Suprapubic skin (tissue), 4 donors: ENCODE measurements around the gene TEAD1. TPM values are rescaled to one million over a fixed set of nuclear protein-coding genes. Genes with fewer than 3 reads are reported as not detected.

ENCODE experiments used
- DNase-seq, 2 donors: peaks; one replicate each; pipeline ENCODE4 v3.0.0-alpha.2; 2019; ENCODE audit warnings: low spot score in 2 of 2
- H3K27ac ChIP-seq: fragments of 200-600 bp; sonication (generic); one replicate; pipeline ENCODE4 v1.5.1; 2019
- H3K27me3 ChIP-seq: fragments of 200-600 bp; sonication (generic); one replicate; pipeline ENCODE4 v1.5.1; 2019
- H3K36me3 ChIP-seq: fragments of 200-600 bp; sonication (generic); one replicate; pipeline ENCODE4 v1.5.1; 2019
- H3K4me1 ChIP-seq: fragments of 200-600 bp; sonication (generic); one replicate; pipeline ENCODE4 v1.5.1; 2019
- H3K4me3 ChIP-seq: fragments of 200-600 bp; sonication (generic); one replicate; pipeline ENCODE4 v1.5.1; 2019; ENCODE audit warnings: mild to moderate bottlenecking
- H3K9me3 ChIP-seq: fragments of 200-600 bp; sonication (generic); one replicate; pipeline ENCODE4 v1.5.1; 2019
- EP300 ChIP-seq: sonication (generic); formaldehyde crosslinking; IDR thresholded peaks from one replicate; pipeline ENCODE4 v1.6.1; 2017; ENCODE audit warnings: antibody characterized with exemption
- POLR2A ChIP-seq, 2 donors: fragments of 450-650 bp; IDR thresholded peaks; one replicate each; pipeline ENCODE4 v1.6.1; 2017; ENCODE audit warnings: antibody characterized with exemption in 2 of 2, mild to moderate bottlenecking in 2 of 2, moderate library complexity in 2 of 2
- POLR2AphosphoS5 ChIP-seq, 3 donors: sonication (generic); formaldehyde crosslinking; IDR thresholded peaks; one replicate each; pipeline ENCODE4 v1.6.1; 2017; ENCODE audit warnings: antibody characterized with exemption in 3 of 3
- WGBS: methylation state at CpG from one replicate; pipeline ENCODE4 v1.1.5; 2018; 5-methylcytosine and 5-hydroxymethylcytosine counted together
- total RNA-seq, 4 donors: library from RNA; depleted of rRNA; stranded (reverse); fragments of >200 nt; gene quantifications; one replicate each; pipeline ENCODE4 v1.1.0, GENCODE V29; 2016
- TF ChIP-seq, protein P1 (sequence below), 2 donors: fragments of 200-600 bp in 1 of 2; fragments of 450-650 bp in 1 of 2; sonication (generic) in 1 of 2; IDR thresholded peaks; one replicate each; pipeline ENCODE4 v1.5.1; 2016 to 2019; ENCODE audit warnings: antibody characterized with exemption in 2 of 2, mild to moderate bottlenecking in 1 of 2, moderate library complexity in 1 of 2

Gene TEAD1
- total RNA-seq, 4 donors from 2014 or later, result 60.3 to 84.8 (median 72.4) TPM

DNA sequence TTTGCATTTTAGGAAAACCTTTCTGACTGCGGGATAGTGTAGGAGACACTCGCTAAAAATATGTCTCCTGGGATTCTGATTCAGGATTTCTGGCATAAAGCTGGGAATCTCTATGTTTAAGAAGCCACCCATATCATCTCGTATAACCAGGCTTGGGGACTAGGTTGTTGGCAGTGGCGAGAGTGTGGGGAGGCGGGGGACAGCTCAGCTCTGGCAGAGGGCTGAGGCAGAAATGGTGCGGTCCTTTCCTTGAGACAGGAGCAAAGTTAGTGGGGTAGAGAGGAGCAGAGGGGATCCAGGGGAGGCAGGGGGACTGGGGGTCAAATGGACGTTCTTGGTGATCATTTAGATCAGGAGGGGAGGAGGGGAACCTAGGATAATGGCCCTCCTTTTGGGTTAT lies 74.3 kb downstream of the TEAD1 start:
- Histone ChIP-seq H3K4me1 (peaks cover 17% of the 10 kb centered on the region), H3K4me3 (no peak overlapping the region), H3K27me3 (no peaks in the 10 kb centered on the region), H3K36me3 (no peaks in the 10 kb centered on the region), H3K27ac (no peak overlapping the region), H3K9me3 (no peaks in the 10 kb centered on the region)
- TF ChIP-seq, protein P1, sequence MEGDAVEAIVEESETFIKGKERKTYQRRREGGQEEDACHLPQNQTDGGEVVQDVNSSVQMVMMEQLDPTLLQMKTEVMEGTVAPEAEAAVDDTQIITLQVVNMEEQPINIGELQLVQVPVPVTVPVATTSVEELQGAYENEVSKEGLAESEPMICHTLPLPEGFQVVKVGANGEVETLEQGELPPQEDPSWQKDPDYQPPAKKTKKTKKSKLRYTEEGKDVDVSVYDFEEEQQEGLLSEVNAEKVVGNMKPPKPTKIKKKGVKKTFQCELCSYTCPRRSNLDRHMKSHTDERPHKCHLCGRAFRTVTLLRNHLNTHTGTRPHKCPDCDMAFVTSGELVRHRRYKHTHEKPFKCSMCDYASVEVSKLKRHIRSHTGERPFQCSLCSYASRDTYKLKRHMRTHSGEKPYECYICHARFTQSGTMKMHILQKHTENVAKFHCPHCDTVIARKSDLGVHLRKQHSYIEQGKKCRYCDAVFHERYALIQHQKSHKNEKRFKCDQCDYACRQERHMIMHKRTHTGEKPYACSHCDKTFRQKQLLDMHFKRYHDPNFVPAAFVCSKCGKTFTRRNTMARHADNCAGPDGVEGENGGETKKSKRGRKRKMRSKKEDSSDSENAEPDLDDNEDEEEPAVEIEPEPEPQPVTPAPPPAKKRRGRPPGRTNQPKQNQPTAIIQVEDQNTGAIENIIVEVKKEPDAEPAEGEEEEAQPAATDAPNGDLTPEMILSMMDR (IDR thresholded peaks at IDR 0.05), result no peak
- no peak for TF ChIP-seq POLR2AphosphoS5 (IDR thresholded peaks at IDR 0.05)
- TF ChIP-seq EP300, result no peak
- TF ChIP-seq POLR2A (IDR thresholded peaks at IDR 0.05), result no peak
- DNase-seq, result no peak
- 87% methylated on average over 7 of the region's 7 CpGs for WGBS

DNA sequence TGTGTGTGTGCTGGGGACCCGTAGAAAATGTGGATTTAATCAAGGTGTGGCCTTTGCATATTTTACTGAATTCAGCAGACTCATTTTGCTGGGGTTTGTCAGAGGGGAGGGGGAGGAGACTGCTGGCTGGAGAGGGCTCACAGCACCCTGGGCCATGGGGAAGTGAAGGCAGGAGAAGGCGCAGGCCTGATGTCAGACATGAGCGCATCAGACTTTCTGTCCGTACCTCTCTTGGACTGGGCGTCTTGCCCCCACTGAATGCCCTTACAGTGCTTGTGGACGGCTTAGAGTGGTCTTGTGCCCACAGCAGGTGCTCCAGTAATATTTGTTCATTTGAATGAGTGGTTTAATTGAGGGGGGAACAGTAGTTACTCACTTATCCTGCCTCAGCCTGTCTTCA lies 75.2 kb downstream of the TEAD1 start:
- TF ChIP-seq POLR2AphosphoS5 (IDR thresholded peaks at IDR 0.05) (no peak), EP300 (no peak), POLR2A (IDR thresholded peaks at IDR 0.05) (no peak)
- TF ChIP-seq, protein P1 (IDR thresholded peaks at IDR 0.05), result no peak
- WGBS, result 83% methylated on average over 6 of the region's 6 CpGs
- Histone ChIP-seq H3K9me3 (no peaks in the 10 kb centered on the region), H3K4me3 (no peak overlapping the region), H3K27ac (no peak overlapping the region), H3K36me3 (no peaks in the 10 kb centered on the region), H3K27me3 (no peaks in the 10 kb centered on the region), H3K4me1 (peaks cover 24% of the 10 kb centered on the region)
- DNase-seq, result no peak

DNA sequence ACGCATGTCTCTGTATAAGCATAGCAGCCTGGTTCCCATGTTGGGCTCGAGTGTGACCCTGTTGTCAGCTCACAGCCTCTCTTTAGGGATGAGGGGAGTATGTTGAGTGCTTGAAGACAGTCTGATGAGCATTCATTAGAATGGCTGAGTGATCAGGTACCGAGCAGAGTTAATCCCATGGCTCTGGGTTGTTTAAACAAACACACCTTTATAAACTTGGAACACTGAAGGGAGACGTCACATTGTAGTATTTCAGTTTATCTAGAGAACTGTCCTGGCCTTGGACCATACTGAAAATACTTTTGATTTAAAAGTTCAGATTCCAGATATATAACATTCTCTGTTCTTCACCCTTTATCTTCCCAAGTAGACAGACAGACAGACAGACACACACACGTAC lies 76.0 kb downstream of the TEAD1 start:
- DNase-seq, result no peak
- H3K27ac ChIP-seq, result no peak overlapping the region

DNA sequence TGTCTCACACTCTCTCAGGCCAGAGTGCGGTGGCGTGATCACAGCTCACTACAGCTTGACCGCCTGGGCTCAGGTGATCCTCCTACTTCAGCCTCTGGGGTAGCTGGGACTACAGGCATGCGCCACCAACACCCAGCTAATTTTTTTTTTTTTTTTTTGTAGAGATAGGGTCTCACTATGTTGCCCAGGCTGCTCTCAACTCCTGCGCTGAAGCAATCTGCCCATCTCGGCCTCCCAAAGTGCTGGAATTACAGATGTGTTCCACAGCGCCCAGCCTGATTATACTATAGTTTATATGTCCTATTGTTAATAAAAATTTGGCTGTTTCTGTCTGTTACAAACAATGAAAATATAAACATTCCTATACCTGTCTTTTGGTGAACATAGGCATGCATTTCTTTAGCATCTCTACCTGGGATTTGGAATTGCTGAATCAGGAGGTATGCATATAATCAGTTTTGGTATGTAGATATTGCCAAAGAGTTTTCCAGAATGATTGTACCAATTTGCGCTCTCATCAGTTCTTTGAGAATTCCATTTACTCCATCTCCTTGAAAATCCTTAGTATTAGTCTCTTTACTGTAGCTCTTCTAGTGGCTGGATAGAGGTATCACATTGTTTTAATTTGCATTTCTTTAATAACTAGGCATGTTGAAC lies 78.8 kb downstream of the TEAD1 start:
- Histone ChIP-seq H3K9me3 (no peaks in the 10 kb centered on the region), H3K27ac (no peak overlapping the region), H3K36me3 (no peaks in the 10 kb centered on the region), H3K4me3 (no peak overlapping the region), H3K27me3 (no peaks in the 10 kb centered on the region), H3K4me1 (peaks cover 40% of the 10 kb centered on the region)
- TF ChIP-seq POLR2AphosphoS5 (IDR thresholded peaks at IDR 0.05) (no peak), POLR2A (IDR thresholded peaks at IDR 0.05) (no peak), EP300 (no peak)
- TF ChIP-seq, protein P1 (IDR thresholded peaks at IDR 0.05), result no peak
- DNase-seq, result no peak
- 96% methylated on average over 8 of the region's 8 CpGs for WGBS

More for the DNA sequence above, 76.0 kb downstream of the TEAD1 start:
- Histone ChIP-seq H3K4me3 (no peak overlapping the region), H3K27me3 (no peaks in the 10 kb centered on the region), H3K4me1 (peaks cover 31% of the 10 kb centered on the region), H3K9me3 (no peaks in the 10 kb centered on the region), H3K36me3 (no peaks in the 10 kb centered on the region)
- 81% methylated on average over 5 of the region's 5 CpGs for WGBS
- TF ChIP-seq EP300, result no peak
- no peak for TF ChIP-seq POLR2A (IDR thresholded peaks at IDR 0.05)
- TF ChIP-seq, protein P1 (IDR thresholded peaks at IDR 0.05), result no peak
- TF ChIP-seq POLR2AphosphoS5 (IDR thresholded peaks at IDR 0.05), result no peak

DNA sequence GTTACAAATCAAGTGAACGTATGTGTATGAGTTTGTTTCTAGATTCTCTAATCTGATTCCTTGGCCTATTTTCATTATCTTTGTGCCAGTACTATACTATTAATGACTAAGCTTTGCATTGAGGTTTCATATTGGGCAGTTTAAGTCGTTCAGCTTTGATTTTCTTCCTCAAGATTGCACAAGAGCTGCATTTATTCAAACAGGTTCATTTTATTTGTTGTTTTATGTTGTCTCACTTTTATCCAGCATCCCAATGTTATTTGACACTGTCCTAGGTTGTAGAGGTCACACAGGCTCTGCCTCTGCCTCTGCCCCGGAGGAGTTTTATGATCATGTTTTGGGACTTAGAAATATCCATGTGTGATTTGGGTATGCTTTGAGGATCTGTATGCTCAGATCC lies 79.8 kb downstream of the TEAD1 start:
- no peak for DNase-seq
- TF ChIP-seq EP300, result no peak
- no peak for TF ChIP-seq POLR2AphosphoS5 (IDR thresholded peaks at IDR 0.05)
- TF ChIP-seq, protein P1 (IDR thresholded peaks at IDR 0.05), result no peak
- no peak for TF ChIP-seq POLR2A (IDR thresholded peaks at IDR 0.05)
- no peaks in the 10 kb centered on the region for H3K9me3 ChIP-seq
- 67% methylated on average over 3 of the region's 3 CpGs for WGBS
- H3K36me3 ChIP-seq, result no peaks in the 10 kb centered on the region
- peak overlapping the region; percentile 20 for H3K27ac ChIP-seq
- H3K4me3 ChIP-seq, result no peak overlapping the region
- no peaks in the 10 kb centered on the region for H3K27me3 ChIP-seq
- H3K4me1 ChIP-seq, result peaks cover 40% of the 10 kb centered on the region
